Astrocyte of the spinal cord (primary cell): ENCODE data around the gene PTGR2.

ENCODE experiments used
- DNase-seq: peaks from one replicate; pipeline ENCODE4 v3.0.0; 2011; ENCODE audit warnings: low read depth, low spot score
- H3K4me3 ChIP-seq: 2 replicates; pipeline ENCODE4 v1.5.1; 2011; ENCODE audit warnings: low read depth, mild to moderate bottlenecking, low read length, moderate library complexity
- in situ Hi-C: cut with HindIII; loops from 2 replicates; pipeline ENCODE4 v1.10.0; 2017; ENCODE audit warnings: low sequenced_read_pairs
- TF ChIP-seq, protein P1 (sequence below): IDR thresholded peaks from 2 replicates; pipeline ENCODE4 v1.5.1; 2012; ENCODE audit warnings: low read depth, mild to moderate bottlenecking, low read length, inconsistent platforms

Gene PTGR2

DNA sequence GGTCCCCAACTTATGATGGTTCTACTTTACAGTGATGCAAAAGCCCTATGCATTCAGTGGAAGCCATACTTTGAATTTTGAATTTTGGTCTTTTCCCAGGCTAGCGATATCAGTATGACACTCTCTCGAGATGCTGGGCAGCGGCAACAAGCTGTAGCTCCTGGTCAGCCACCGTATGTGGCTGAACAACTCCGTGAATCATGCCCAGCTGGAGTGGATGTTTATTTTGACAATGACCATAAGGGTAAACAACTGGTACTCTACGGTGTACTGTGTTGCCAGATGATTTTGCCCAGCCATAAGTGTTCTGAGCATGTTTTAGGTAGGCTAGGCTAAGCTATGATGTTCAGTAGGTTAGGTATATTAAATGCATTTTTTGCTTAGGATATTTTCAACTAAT is 26.8 kb downstream of the PTGR2 start:
- TF ChIP-seq, protein P1, sequence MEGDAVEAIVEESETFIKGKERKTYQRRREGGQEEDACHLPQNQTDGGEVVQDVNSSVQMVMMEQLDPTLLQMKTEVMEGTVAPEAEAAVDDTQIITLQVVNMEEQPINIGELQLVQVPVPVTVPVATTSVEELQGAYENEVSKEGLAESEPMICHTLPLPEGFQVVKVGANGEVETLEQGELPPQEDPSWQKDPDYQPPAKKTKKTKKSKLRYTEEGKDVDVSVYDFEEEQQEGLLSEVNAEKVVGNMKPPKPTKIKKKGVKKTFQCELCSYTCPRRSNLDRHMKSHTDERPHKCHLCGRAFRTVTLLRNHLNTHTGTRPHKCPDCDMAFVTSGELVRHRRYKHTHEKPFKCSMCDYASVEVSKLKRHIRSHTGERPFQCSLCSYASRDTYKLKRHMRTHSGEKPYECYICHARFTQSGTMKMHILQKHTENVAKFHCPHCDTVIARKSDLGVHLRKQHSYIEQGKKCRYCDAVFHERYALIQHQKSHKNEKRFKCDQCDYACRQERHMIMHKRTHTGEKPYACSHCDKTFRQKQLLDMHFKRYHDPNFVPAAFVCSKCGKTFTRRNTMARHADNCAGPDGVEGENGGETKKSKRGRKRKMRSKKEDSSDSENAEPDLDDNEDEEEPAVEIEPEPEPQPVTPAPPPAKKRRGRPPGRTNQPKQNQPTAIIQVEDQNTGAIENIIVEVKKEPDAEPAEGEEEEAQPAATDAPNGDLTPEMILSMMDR = no peak
- in situ Hi-C loops = no loop called here
- DNase-seq = peak; percentile 34
- H3K4me3 ChIP-seq = no peak overlapping the region

DNA sequence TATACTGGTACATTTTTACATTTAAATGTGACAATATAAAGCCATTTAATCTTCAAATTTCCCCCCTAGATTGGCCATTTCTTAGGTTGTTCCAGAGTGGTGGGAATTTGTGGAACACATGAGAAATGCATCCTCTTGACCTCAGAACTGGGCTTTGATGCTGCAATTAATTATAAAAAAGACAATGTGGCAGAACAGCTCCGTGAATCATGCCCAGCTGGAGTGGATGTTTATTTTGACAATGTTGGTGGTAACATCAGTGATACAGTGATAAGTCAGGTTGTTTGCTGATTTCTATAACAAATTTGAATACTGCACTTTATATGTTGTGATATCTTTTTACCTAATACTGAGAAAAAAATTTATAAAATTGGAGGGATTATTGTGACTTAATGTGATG is 27.4 kb downstream of the PTGR2 start:
- no peak overlapping the region for H3K4me3 ChIP-seq
- DNase-seq = no peak
- in situ Hi-C loops = no loop called here
- TF ChIP-seq, protein P1 = no peak

DNA sequence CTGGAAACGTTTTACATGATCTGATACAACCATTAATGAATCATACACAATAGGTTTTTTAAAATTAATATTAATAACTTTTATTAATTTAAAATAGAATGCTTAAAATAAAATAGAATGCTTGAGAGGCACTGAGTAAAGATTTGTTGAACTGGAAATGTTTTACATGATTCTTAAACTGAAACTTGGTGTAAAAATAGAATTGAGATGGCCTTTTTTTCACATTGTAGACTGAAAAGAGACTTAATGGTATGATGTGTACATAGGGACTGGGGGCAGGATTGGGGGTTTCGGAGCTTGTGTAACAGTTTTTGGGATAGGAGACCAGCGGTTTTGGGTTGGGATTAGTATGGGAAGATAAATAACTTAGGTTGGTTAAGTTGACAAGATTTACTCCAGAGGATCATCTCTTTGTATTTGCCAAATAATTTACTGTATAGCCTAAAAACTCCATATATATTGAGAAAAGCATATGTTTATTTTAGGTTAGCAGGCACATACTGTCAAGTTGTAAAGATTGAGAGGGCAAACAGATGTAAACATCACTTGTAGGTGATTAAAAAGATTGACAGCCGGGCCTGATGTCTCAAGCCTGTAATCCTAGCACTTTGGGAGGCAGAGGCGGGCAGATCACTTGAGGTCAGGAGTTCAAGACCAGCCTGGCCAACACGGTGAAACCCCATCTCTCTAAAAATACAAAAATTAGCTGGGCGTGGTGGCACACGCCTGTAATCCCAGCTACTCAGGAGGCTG is 33.0 kb downstream of the PTGR2 start:
- no peak for DNase-seq
- in situ Hi-C loops = no loop called here
- no peak overlapping the region for H3K4me3 ChIP-seq
- TF ChIP-seq, protein P1 = no peak

DNA sequence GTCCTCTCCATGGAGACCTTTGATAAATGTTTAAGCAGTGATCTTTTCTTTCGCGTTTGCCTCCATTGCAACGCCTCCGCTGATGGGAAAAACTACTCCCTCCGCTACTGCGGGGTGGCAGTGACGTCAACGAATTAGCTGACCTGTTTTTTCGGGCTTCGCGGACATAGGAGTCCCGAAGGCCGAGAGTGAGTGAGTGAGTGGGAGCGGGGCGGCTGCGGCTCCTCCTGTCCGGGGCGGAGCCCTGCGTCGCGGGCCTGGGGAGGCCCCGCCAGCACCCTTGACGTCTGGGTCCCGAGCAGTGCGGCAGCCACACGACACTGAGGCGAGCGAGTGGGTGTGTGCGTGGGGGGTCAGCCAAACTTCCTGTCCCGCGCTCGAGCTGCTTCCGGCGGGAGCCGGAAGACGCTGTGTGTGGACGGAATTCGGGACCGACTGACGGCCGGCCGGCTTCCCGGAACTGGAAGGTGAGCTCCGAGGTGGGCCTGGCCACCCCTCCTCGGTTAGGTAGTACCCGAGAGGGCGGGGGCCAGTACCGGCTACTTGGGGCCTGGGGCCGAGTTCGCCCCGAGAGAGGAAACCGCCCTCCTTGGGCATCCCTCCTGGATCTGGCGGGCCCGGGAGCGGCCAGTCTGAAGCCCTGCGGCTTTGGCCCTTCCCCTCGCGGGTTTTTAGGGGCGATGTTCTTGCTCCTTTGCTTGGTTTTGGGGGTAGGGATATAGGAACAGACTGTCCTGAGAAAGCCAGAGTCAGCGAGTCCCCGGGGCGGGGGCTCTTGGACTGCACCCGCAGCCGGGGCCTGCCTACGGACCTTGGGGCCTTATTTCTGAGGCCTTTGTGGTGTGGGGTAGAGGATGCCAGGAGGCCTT is 35.1 kb downstream of the PTGR2 start, which contains the start of gene ZNF410:
TSS of gene ZNF410 (plus strand) at position 411 of the 869 bp plus-strand sequence. CDS start 5,317 bp downstream, outside the sequence.
- H3K4me3 ChIP-seq = peak within 1 kb of the TSS; percentile 91
- in situ Hi-C loops = no loop called here
- TF ChIP-seq, protein P1 = no peak
- DNase-seq = peak; percentile 98

DNA sequence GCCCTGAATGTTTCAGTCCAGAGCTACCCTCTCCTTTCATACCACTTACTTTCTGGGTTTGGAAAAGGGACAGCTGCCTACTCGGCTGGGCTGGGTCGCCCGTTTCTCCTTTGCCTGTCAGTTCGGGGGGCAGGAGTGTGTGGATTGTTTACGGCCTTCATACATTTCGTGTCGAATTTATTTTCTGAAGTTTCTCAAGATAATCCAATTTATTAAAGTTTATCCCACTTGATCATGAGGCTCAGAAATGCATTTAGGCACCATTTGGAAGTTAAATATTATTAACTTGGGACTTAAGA is 35.6 kb downstream of the PTGR2 start:
- DNase-seq = no peak
- peak overlapping the region; percentile 91 for H3K4me3 ChIP-seq
- TF ChIP-seq, protein P1 = no peak
- in situ Hi-C loops = no loop called here

DNA sequence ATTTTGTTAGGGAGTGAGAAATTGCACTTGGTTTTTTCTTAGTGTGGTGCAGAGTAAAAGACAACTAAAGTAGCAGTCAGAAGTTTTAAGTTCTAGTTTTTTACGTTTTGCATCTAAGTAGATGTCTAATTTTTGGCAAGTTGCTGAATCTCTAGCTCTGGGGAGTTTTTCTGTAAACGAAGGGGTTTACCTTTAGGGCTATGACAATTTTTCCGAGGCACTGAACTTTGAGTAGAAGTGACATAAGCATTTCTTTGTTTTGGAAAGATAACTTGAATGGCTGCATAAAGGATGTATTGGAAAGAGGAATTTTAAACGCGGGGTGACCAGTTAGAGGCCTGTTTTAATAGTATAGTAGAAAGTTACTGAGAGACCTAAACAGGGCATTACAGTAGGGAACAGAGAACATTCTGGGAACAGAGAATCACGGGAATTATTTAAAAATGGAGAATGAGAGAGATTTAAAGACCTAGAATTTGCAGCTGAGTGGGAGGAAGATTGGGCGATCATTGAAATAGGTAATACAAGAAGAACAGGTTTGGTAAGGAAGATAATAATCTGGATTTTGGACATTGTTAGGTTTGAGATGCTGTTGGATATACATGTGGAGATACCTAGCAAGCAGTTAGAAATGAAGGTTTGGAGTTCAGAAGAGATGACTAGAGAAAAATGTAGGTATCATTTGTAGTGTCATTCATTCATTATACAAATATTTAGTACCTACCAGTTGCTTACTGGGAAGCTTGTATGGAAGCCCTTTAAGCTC is 36.2 kb downstream of the PTGR2 start:
- peak overlapping the region; percentile 91 for H3K4me3 ChIP-seq
- in situ Hi-C loops = no loop called here
- TF ChIP-seq, protein P1 = no peak
- no peak for DNase-seq
